Measurements from ENCODE around the gene SLC25A3.

- TF ChIP-seq ZNF274 (IDR thresholded peaks at IDR 0.05; ENCODE audit: low read depth, low read length) (no peak), SUZ12 (IDR thresholded peaks at IDR 0.05; ENCODE audit: extremely low read depth, insufficient read depth, insufficient read length) (no peak), YY1 (IDR thresholded peaks at IDR 0.05; ENCODE audit: insufficient read depth, insufficient read length) (no peak)
Observed at GRCh38 chr12:98646294-98647090, 53.0 kb downstream of the SLC25A3 start.

All from NT2/D1 (cell line).